Keratinocyte (primary cell): ENCODE data around the gene TOR1B. TPM values are rescaled to one million over a fixed set of nuclear protein-coding genes. Genes with fewer than 3 reads are reported as not detected.

ENCODE experiments used
- DNase-seq: peaks from one replicate; pipeline ENCODE4 v3.0.0-alpha.2; 2011; ENCODE audit warnings: low read depth, missing footprints, low spot score
- FAIRE-seq: peaks from 2 replicates; lab custom pipeline; 2011; peaks lifted over from hg19 to GRCh38; lab: Jason Lieb, UNC
- H2AFZ ChIP-seq: 2 replicates; pipeline ENCODE4 v1.6.0; 2012; ENCODE audit warnings: low read length, control low read depth, inconsistent platforms; ENCODE audit not compliant: control insufficient read depth
- H3K27ac ChIP-seq: 2 replicates; pipeline ENCODE4 v1.5.1; 2011; ENCODE audit warnings: low read length; ENCODE audit not compliant: control insufficient read depth, insufficient read depth
- H3K27me3 ChIP-seq: 3 replicates; pipeline ENCODE4 v1.6.0; 2011; ENCODE audit warnings: low read length; ENCODE audit not compliant: control insufficient read depth, insufficient read depth; ENCODE audit errors: extremely low read depth
- H3K36me3 ChIP-seq, 2 experiments: 2 replicates in 1 of 2; 3 replicates in 1 of 2; pipeline ENCODE4 v1.5.1; 2011; ENCODE audit warnings: low read length in 2 of 2, mild to moderate bottlenecking in 1 of 2; ENCODE audit not compliant: control insufficient read depth in 2 of 2, insufficient read depth in 2 of 2; ENCODE audit errors: extremely low read depth in 1 of 2
- H3K4me1 ChIP-seq: 3 replicates; pipeline ENCODE4 v1.5.1; 2011; ENCODE audit warnings: low read length; ENCODE audit not compliant: control insufficient read depth, insufficient read depth; ENCODE audit errors: extremely low read depth
- H3K4me2 ChIP-seq: 3 replicates; pipeline ENCODE4 v1.6.0; 2011; ENCODE audit warnings: low read depth, low read length; ENCODE audit not compliant: control insufficient read depth, insufficient read depth; ENCODE audit errors: extremely low read depth
- H3K4me3 ChIP-seq, 3 experiments: fragments of 200-600 bp in 1 of 3; sonication (generic) in 1 of 3; 2 replicates in 2 of 3; 3 replicates in 1 of 3; pipeline ENCODE4 v1.5.1; 2011 to 2016; ENCODE audit warnings: low read length in 3 of 3, mild to moderate bottlenecking in 3 of 3, control low read depth in 2 of 3, inconsistent platforms in 1 of 3, low read depth in 1 of 3, mixed read lengths in 1 of 3, mixed run types in 1 of 3, moderate library complexity in 1 of 3; ENCODE audit not compliant: control insufficient read depth in 2 of 3, insufficient read depth in 2 of 3; ENCODE audit errors: extremely low read depth in 1 of 3
- H3K79me2 ChIP-seq: 2 replicates; pipeline ENCODE4 v1.6.0; 2012; ENCODE audit warnings: low read length; ENCODE audit not compliant: control insufficient read depth, insufficient read depth
- H3K9ac ChIP-seq: 3 replicates; pipeline ENCODE4 v1.6.0; 2011; ENCODE audit warnings: low read length; ENCODE audit not compliant: control insufficient read depth, insufficient read depth; ENCODE audit errors: extremely low read depth
- H3K9me1 ChIP-seq: 3 replicates; pipeline ENCODE4 v1.6.0; 2011; ENCODE audit warnings: low read length; ENCODE audit not compliant: control insufficient read depth, insufficient read depth; ENCODE audit errors: extremely low read depth
- H3K9me3 ChIP-seq: 2 replicates; pipeline ENCODE4 v1.5.1; 2012; ENCODE audit warnings: low read depth, low read length; ENCODE audit not compliant: control insufficient read depth
- H4K20me1 ChIP-seq: 3 replicates; pipeline ENCODE4 v1.6.0; 2011; ENCODE audit warnings: low read length; ENCODE audit not compliant: control insufficient read depth, insufficient read depth; ENCODE audit errors: extremely low read depth
- EZH2 ChIP-seq: IDR thresholded peaks from one replicate; pipeline ENCODE4 v1.6.1; 2012; ENCODE audit warnings: inconsistent platforms, mild to moderate bottlenecking, low read length, moderate library complexity
- dilution Hi-C: fragments of 300-500 bp; cut with MboI; formaldehyde crosslinking; loops from one replicate; pipeline ENCODE4 v1.7.0; 2020; ENCODE audit warnings: low sequenced_read_pairs; ENCODE audit not compliant: extremely low pct_ligation_motif_present
- polyA plus RNA-seq, 5 experiments: library from polyadenylated mRNA; depleted of rRNA in 3 of 5; stranded (reverse) in 3 of 5; stranded (forward) in 1 of 5; unstranded in 1 of 5; fragments of >200 nt; gene quantifications; 1 replicate in 1 of 5; 2 replicates in 3 of 5; 3 replicates in 1 of 5; pipeline versions ENCODE4 v1.2.1 to v1.2.3, GENCODE V29; 2011 to 2012; ENCODE audit warnings: missing spikeins in 2 of 5, low read depth in 1 of 5, low replicate concordance in 1 of 5
- TF ChIP-seq, protein P1 (sequence below), 3 experiments: IDR thresholded peaks in 1 of 3; conservative IDR thresholded peaks in 1 of 3; optimal IDR thresholded peaks in 1 of 3; 2 replicates in 2 of 3; 3 replicates in 1 of 3; pipeline versions ENCODE3 to v1.5.1; 2011; ENCODE audit warnings: low read length in 3 of 3, mild to moderate bottlenecking in 3 of 3, moderate library complexity in 2 of 3, control low read depth in 1 of 3, inconsistent platforms in 1 of 3; ENCODE audit not compliant: insufficient read depth in 2 of 3; ENCODE audit errors: extremely low read depth in 1 of 3

TOR1B gene
- polyA plus RNA-seq, 1 donor (not counting 4 experiments of a cell fraction or from before 2014, with no cell fraction given) = 24.2 TPM

DNA sequence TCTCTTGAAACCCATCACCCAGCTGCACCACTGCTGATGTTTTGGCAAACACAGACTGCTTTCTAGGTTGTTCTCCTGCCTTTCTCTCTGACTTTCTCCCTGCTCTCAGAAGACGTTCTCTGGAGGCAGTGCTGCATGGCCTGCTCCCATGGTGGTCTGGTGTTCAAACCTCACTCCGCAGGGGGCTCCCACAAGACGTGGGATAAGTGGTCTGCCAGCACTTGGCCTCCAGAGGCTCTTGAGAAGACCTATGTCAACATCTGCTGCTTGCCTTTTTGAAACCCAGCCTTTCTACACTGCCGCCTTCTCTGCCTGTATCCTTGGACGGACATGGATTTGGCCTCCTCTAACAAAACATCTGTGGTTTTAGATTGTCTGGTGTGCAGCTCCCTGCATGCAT lies 48.8 kb downstream of the TOR1B start:
- no peak overlapping the region for H3K27ac ChIP-seq
- H3K4me2 ChIP-seq = no peak overlapping the region
- no peak overlapping the region for H2AFZ ChIP-seq
- peaks cover 13 to 19% of the 10 kb centered on the region in 2 experiments for H3K36me3 ChIP-seq
- H4K20me1 ChIP-seq = no peaks in the 10 kb centered on the region
- H3K4me1 ChIP-seq = no peaks in the 10 kb centered on the region
- no peak overlapping the region for H3K9ac ChIP-seq
- TF ChIP-seq, protein P1, sequence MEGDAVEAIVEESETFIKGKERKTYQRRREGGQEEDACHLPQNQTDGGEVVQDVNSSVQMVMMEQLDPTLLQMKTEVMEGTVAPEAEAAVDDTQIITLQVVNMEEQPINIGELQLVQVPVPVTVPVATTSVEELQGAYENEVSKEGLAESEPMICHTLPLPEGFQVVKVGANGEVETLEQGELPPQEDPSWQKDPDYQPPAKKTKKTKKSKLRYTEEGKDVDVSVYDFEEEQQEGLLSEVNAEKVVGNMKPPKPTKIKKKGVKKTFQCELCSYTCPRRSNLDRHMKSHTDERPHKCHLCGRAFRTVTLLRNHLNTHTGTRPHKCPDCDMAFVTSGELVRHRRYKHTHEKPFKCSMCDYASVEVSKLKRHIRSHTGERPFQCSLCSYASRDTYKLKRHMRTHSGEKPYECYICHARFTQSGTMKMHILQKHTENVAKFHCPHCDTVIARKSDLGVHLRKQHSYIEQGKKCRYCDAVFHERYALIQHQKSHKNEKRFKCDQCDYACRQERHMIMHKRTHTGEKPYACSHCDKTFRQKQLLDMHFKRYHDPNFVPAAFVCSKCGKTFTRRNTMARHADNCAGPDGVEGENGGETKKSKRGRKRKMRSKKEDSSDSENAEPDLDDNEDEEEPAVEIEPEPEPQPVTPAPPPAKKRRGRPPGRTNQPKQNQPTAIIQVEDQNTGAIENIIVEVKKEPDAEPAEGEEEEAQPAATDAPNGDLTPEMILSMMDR (optimal IDR thresholded peaks at IDR 0.05 in 1 of 3, IDR thresholded peaks at IDR 0.05 in 1 of 3, conservative IDR thresholded peaks at IDR 0.05 in 1 of 3; ENCODE audit: extremely low read depth in 1 of 3, insufficient read depth in 2 of 3, low read length in 3 of 3) = no peak
- TF ChIP-seq EZH2 = no peak
- no peak overlapping the region for H3K4me3 ChIP-seq
- no peaks in the 10 kb centered on the region for H3K27me3 ChIP-seq
- dilution Hi-C loops = no loop called here
- DNase-seq = no peak
- H3K79me2 ChIP-seq = no peaks in the 10 kb centered on the region
- no peak for FAIRE-seq
- H3K9me3 ChIP-seq = no peaks in the 10 kb centered on the region
- no peaks in the 10 kb centered on the region for H3K9me1 ChIP-seq

DNA sequence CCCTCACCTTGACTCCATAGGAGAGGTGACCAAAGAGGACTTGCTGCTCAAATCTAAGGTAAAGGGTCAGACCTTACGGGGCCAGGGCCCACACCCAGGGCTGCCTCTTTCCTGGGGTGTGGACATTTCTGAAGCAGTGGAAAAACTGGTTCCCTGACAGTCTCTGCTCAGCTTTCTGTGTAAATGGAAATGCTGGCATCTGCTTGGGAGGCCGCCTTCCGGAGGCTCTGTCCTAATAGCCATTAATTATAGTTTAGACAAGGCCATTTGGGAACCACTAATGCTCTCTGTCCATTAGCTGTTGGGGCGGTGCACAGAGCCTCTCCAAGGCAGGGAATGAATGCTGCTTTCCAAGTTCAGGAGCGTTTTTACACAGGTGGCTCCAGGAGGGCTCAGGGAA lies 49.6 kb downstream of the TOR1B start:
- no peak overlapping the region for H3K27ac ChIP-seq
- dilution Hi-C loops = no loop called here
- no peak overlapping the region for H3K9ac ChIP-seq
- H3K79me2 ChIP-seq = no peaks in the 10 kb centered on the region
- H3K36me3 ChIP-seq = peaks cover 13 to 21% of the 10 kb centered on the region in 2 experiments
- FAIRE-seq (no peak), DNase-seq (no peak)
- no peaks in the 10 kb centered on the region for H3K4me1 ChIP-seq
- no peaks in the 10 kb centered on the region for H3K9me1 ChIP-seq
- H3K4me3 ChIP-seq = no peak overlapping the region
- TF ChIP-seq, protein P1 (optimal IDR thresholded peaks at IDR 0.05 in 1 of 3, IDR thresholded peaks at IDR 0.05 in 1 of 3, conservative IDR thresholded peaks at IDR 0.05 in 1 of 3; ENCODE audit: extremely low read depth in 1 of 3, insufficient read depth in 2 of 3, low read length in 3 of 3) = no peak
- TF ChIP-seq EZH2 = no peak
- H4K20me1 ChIP-seq = no peaks in the 10 kb centered on the region
- no peaks in the 10 kb centered on the region for H3K27me3 ChIP-seq
- H3K9me3 ChIP-seq = no peaks in the 10 kb centered on the region
- H3K4me2 ChIP-seq = no peak overlapping the region
- H2AFZ ChIP-seq = no peak overlapping the region
